Suppressor macrophage (primary cell): ENCODE results near the gene RNF180.
"Not testable (repeated sequence)": the region's sequence is repeated elsewhere in the genome, so short reads cannot be mapped to it uniquely, and the experiment has no call there.

Source experiments
- DNase-seq, 4 experiments: peaks; one replicate each; pipeline ENCODE4 v3.0.0-alpha.2; 2020 to 2022

RNF180 gene

DNA sequence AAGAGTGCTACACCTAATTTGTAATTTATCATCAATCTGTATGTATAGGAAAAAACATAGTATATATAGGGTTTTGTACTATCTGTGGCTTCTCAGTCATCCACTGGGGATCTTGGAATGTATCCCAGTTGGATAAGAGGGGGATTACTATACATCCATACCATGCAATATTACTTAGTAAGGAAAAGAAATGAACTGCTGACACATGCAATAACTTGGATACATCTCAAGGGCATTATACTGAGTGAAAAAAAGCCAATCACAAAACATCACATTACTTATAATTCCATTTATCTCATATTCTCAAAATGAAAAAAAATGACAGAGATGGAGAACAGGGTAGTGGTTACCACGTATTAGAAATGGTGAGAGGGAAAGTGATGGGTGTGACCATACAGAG, 231.9 kb downstream of the RNF180 start:
- DNase-seq, result no peak

DNA sequence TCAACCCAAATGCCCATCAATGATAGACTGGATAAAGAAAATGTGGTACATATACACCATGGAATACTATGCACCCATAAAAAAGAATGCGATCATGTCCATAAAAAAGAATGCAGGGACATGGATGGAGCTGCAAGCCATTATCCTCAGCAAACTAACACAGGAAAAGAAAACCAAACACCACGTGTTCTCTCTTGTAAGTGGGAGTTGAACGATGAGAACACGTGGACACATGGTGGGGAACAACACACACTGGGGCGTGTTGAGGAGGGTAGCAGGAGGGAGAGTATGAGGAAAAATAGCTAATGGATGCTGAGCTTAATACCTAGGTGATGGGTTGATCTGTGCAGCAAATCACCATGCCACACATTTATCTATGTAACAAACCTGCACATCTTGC, 233.1 kb downstream of the RNF180 start:
- not testable (repeated sequence) for DNase-seq

- DNase-seq, result not testable (repeated sequence)
These were observed 241.6 kb downstream of the RNF180 start for GRCh38 chr5:64407103-64407825.

GRCh38 chr5:64417390-64417789, 251.7 kb downstream of the RNF180 start:
- DNase-seq, result no peak

DNA sequence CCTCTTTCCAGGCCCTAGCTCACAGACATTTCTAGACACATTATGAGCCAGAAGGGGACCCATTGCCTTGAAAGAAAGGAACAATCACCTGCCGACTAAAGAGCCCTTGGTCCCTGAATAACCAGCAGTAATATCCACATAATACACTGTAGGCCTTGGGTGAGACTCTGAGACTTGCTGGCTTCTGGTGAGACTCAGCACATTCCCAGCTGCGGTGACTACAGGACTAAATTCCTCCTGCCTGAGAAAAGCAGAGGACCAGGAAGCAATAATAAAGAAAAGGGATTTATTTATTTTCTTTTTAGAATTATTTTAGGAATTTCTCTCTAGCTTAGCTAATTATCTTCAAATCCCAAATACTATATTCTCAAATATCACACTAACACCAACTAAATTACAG, 252.4 kb downstream of the RNF180 start:
- DNase-seq, result no peak
